Heart left ventricle (tissue), 16 donors: ENCODE results near the gene FLRT1. TPM values are rescaled to one million over a fixed set of nuclear protein-coding genes. Genes with fewer than 3 reads are reported as not detected.

ENCODE experiments used
- ATAC-seq, 4 donors: fragments of 200-7000 bp; cut with Tn5 transposase; one replicate each; pipeline ENCODE4 v1.9.1; 2020 to 2022; ENCODE audit warnings: moderate library complexity in 4 of 4, mild to moderate bottlenecking in 3 of 4, moderate number of reproducible peaks in 1 of 4
- DNase-seq, 5 donors: peaks; one replicate each; pipeline ENCODE4 v3.0.0-alpha.2; 2020
- H3K27ac ChIP-seq, 12 donors: fragments of 200-600 bp; sonication (generic) in 4 of 12; one replicate each; pipeline versions ENCODE4 v1.5.0 to v1.8.0; 2016 to 2022; ENCODE audit warnings: mild to moderate bottlenecking in 2 of 12
- H3K27me3 ChIP-seq, 9 donors: fragments of 200-600 bp; sonication (generic) in 2 of 9; one replicate each; pipeline versions ENCODE4 v1.5.1 to v1.8.0; 2016 to 2022; ENCODE audit warnings: mild to moderate bottlenecking in 3 of 9
- H3K36me3 ChIP-seq, 9 donors: fragments of 200-600 bp; sonication (generic) in 2 of 9; one replicate each; pipeline versions ENCODE4 v1.5.0 to v1.8.0; 2018 to 2022; ENCODE audit warnings: mild to moderate bottlenecking in 2 of 9
- H3K4me1 ChIP-seq, 12 donors: fragments of 200-600 bp; sonication (generic) in 4 of 12; one replicate each; pipeline versions ENCODE4 v1.5.0 to v1.8.0; 2016 to 2022; ENCODE audit warnings: mild to moderate bottlenecking in 3 of 12
- H3K4me3 ChIP-seq, 12 donors: fragments of 200-600 bp; sonication (generic) in 4 of 12; one replicate each; pipeline versions ENCODE4 v1.5.0 to v1.8.0; 2017 to 2022; ENCODE audit warnings: mild to moderate bottlenecking in 9 of 12, moderate library complexity in 4 of 12
- H3K9me3 ChIP-seq, 12 donors: fragments of 200-600 bp; sonication (generic) in 4 of 12; one replicate each; pipeline versions ENCODE4 v1.5.0 to v1.8.0; 2016 to 2022; ENCODE audit warnings: mild to moderate bottlenecking in 1 of 12
- CTCF ChIP-seq, 12 donors: fragments of 200-600 bp; sonication (generic) in 4 of 12; IDR thresholded peaks; one replicate each; pipeline versions ENCODE4 v1.5.0 to v1.8.0; 2018 to 2022; ENCODE audit warnings: antibody characterized with exemption in 12 of 12, mild to moderate bottlenecking in 5 of 12
- POLR2A ChIP-seq, 2 donors: fragments of 450-650 bp; IDR thresholded peaks; one replicate each; pipeline ENCODE4 v1.6.1; 2017; ENCODE audit warnings: antibody characterized with exemption in 2 of 2, mild to moderate bottlenecking in 2 of 2, moderate library complexity in 2 of 2
- WGBS, 4 donors: extraction: QIAGEN DNeasy Blood & Tissue Kit in 2 of 4; methylation state at CpG; one replicate each; pipeline versions ENCODE4 v1.1.5 to v1.1.7; 2013 to 2018; 5-methylcytosine and 5-hydroxymethylcytosine counted together
- intact Hi-C, 10 donors: fragments of 100-400 bp; cut with DNase I; formaldehyde crosslinking; loops; one replicate each; pipeline versions ENCODE4 v1.11.1 to v1.14.2; 2022
- polyA plus RNA-seq, 2 donors: library from polyadenylated mRNA; stranded (reverse); fragments of 200-250 nt; gene quantifications; one replicate each; pipeline ENCODE4 v1.2.3, GENCODE V29; 2013
- total RNA-seq, 9 donors: library from RNA; depleted of rRNA in 2 of 9; stranded (reverse); fragments of >200 nt in 2 of 9; fragmentation: NEBNext Ultra II Directional in 3 of 9; extraction: Animal tissue kit (Norgen Biotek cat#: 25700) in 3 of 9; gene quantifications; one replicate each; pipeline versions ENCODE4 v1.1.0 to v1.2.4, GENCODE V29; 2016 to 2023
- donor health status: ischemic (EF 13 %, LVEDD 7.1; RV severe dilation, severe dysfunction).
- donor health status: healthy with polysubstance abuse.
- donor health status: DM: no; HTN: yes; CAD: no.
- donor health status: DM: no; HTN: no; CAD: no.
- donor health status: ischemic (EF 25% LVEDD 6.9; RV normal size, moderate dysfunction).
- donor health status: ischemic (EF 25% LVEDD 5.7; RV mildly dilated, moderate dysfunction).
- donor health status: healthy.
- donor health status: DM: yes; HTN: yes; CAD: no.
- donor health status: ischemic (EF 35%, LVEDD 5.7; RV mildly dilated, moderate dysfunction).
- donor health status: nonischemic (EF 11% LVEDD 7.7; RV severe dilation, severe dysfunction).
- donor health status: DM: yes; HTN: yes; CAD: no.
- donor health status: PGD.
- donor health status: ischemic (EF 29% LVEDD 5.4; RV normal size, mild dysfunction).
- donor health status: nonischemic (EF 23%, LVEDD 6.1; RV moderate dilation, normal function).

The FLRT1 gene
- total and polyA plus RNA-seq, 11 donors, result 0.20 to 1.4 (median 0.37) TPM

- Histone ChIP-seq H3K27me3 (no peaks in the 10 kb centered on the region), H3K27ac (no peak overlapping the region), H3K4me3 (no peak overlapping the region), H3K9me3 (no peaks in the 10 kb centered on the region), H3K4me1 (peaks cover 0 to 69% (median 7%) of the 10 kb centered on the region in 12 donors), H3K36me3 (no peaks in the 10 kb centered on the region)
- no peak for ATAC-seq
- TF ChIP-seq CTCF (IDR thresholded peaks at IDR 0.05), result no peak
- no peak for TF ChIP-seq POLR2A (IDR thresholded peaks at IDR 0.05)
- intact Hi-C loops, result no loop called here
- DNase-seq, result no peak
- 61 to 80% (median 65%) methylated on average over 8 of the region's 8 CpGs for WGBS, 4 donors
Measured at GRCh38 chr11:64072403-64072802, 36.7 kb downstream of the FLRT1 start.

- peaks cover 0 to 74% (median 7%) of the 10 kb centered on the region in 12 donors for H3K4me1 ChIP-seq
Measured at GRCh38 chr11:64072871-64073270, 37.1 kb downstream of the FLRT1 start.

GRCh38 chr11:64073542-64073941 is 37.8 kb downstream of the FLRT1 start:
- TF ChIP-seq CTCF (IDR thresholded peaks at IDR 0.05), result no peak
- TF ChIP-seq POLR2A (IDR thresholded peaks at IDR 0.05), result no peak
- 83 to 89% (median 83%) methylated on average over 8 to 13 of the region's 13 CpGs for whole genome bisulfite sequencing, 4 donors
- H3K27ac ChIP-seq, result no peak overlapping the region
- H3K36me3 ChIP-seq, result no peaks in the 10 kb centered on the region
- intact Hi-C loops, result no loop called here
- H3K4me1 ChIP-seq, result peaks cover 4 to 80% (median 12%) of the 10 kb centered on the region in 12 donors
- H3K4me3 ChIP-seq, result no peak overlapping the region
- no peaks in the 10 kb centered on the region for H3K9me3 ChIP-seq
- DNase-seq (no peak), ATAC-seq (no peak)
- H3K27me3 ChIP-seq, result no peaks in the 10 kb centered on the region

More at GRCh38 chr11:64072871-64073270, 37.1 kb downstream of the FLRT1 start:
- no peak for TF ChIP-seq CTCF (IDR thresholded peaks at IDR 0.05)
- TF ChIP-seq POLR2A (IDR thresholded peaks at IDR 0.05), result no peak
- H3K9me3 ChIP-seq, result no peaks in the 10 kb centered on the region
- no peaks in the 10 kb centered on the region for H3K36me3 ChIP-seq
- H3K27ac ChIP-seq, result no peak overlapping the region
- no peak for ATAC-seq
- H3K4me3 ChIP-seq, result no peak overlapping the region
- intact Hi-C loops, result no loop called here
- WGBS, 4 donors, result 75 to 87% (median 83%) methylated on average over 9 of the region's 9 CpGs
- H3K27me3 ChIP-seq, result no peaks in the 10 kb centered on the region
- DNase-seq, result no peak

GRCh38 chr11:64074239-64074638 is 38.5 kb downstream of the FLRT1 start:
- TF ChIP-seq CTCF (IDR thresholded peaks at IDR 0.05) (no peak), POLR2A (IDR thresholded peaks at IDR 0.05) (no peak)
- H3K9me3 ChIP-seq, result no peaks in the 10 kb centered on the region
- 68 to 88% (median 80%) methylated on average over 10 of the region's 10 CpGs for WGBS, 4 donors
- H3K4me1 ChIP-seq, result peaks cover 4 to 82% (median 14%) of the 10 kb centered on the region in 12 donors
- H3K4me3 ChIP-seq, result no peak overlapping the region
- no peak overlapping the region for H3K27ac ChIP-seq
- ATAC-seq, result no peak
- H3K36me3 ChIP-seq, result no peaks in the 10 kb centered on the region
- DNase-seq, result no peak
- intact Hi-C loops, result no loop called here
- H3K27me3 ChIP-seq, result no peaks in the 10 kb centered on the region
